T-helper 2 cell treated with Interferon-gamma antibody and Interleukin-4, amounts not matched to agents 5 μg/mL and 100 μg/mL, for 36 hours (primary cell): ENCODE data around the gene MTO1.
"Not testable (repeated sequence)": the region's sequence is repeated elsewhere in the genome, so short reads cannot be mapped to it uniquely, and the experiment has no call there.

Experiments used
- DNase-seq: peaks from one replicate; pipeline ENCODE4 v3.0.0; 2021; ENCODE audit warnings: low spot score
- H3K27ac Mint-ChIP-seq: one replicate; pipeline ENCODE4 v1.8.0; 2021; ENCODE audit warnings: mild to moderate bottlenecking, mixed read lengths
- H3K27me3 Mint-ChIP-seq: one replicate; pipeline ENCODE4 v1.8.0; 2021; ENCODE audit warnings: low read depth, mixed read lengths
- H3K36me3 Mint-ChIP-seq: one replicate; pipeline ENCODE4 v1.8.0; 2021; ENCODE audit warnings: low read depth, mixed read lengths
- H3K4me1 Mint-ChIP-seq: one replicate; pipeline ENCODE4 v1.8.0; 2021; ENCODE audit warnings: low read depth, mixed read lengths
- H3K4me3 Mint-ChIP-seq: one replicate; pipeline ENCODE4 v1.8.0; 2022; ENCODE audit warnings: mild to moderate bottlenecking, moderate library complexity, mixed read lengths
- H3K9me3 Mint-ChIP-seq: one replicate; pipeline ENCODE4 v1.8.0; 2021; ENCODE audit warnings: mixed read lengths

MTO1 gene, protein sequence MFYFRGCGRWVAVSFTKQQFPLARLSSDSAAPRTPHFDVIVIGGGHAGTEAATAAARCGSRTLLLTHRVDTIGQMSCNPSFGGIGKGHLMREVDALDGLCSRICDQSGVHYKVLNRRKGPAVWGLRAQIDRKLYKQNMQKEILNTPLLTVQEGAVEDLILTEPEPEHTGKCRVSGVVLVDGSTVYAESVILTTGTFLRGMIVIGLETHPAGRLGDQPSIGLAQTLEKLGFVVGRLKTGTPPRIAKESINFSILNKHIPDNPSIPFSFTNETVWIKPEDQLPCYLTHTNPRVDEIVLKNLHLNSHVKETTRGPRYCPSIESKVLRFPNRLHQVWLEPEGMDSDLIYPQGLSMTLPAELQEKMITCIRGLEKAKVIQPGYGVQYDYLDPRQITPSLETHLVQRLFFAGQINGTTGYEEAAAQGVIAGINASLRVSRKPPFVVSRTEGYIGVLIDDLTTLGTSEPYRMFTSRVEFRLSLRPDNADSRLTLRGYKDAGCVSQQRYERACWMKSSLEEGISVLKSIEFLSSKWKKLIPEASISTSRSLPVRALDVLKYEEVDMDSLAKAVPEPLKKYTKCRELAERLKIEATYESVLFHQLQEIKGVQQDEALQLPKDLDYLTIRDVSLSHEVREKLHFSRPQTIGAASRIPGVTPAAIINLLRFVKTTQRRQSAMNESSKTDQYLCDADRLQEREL

DNA sequence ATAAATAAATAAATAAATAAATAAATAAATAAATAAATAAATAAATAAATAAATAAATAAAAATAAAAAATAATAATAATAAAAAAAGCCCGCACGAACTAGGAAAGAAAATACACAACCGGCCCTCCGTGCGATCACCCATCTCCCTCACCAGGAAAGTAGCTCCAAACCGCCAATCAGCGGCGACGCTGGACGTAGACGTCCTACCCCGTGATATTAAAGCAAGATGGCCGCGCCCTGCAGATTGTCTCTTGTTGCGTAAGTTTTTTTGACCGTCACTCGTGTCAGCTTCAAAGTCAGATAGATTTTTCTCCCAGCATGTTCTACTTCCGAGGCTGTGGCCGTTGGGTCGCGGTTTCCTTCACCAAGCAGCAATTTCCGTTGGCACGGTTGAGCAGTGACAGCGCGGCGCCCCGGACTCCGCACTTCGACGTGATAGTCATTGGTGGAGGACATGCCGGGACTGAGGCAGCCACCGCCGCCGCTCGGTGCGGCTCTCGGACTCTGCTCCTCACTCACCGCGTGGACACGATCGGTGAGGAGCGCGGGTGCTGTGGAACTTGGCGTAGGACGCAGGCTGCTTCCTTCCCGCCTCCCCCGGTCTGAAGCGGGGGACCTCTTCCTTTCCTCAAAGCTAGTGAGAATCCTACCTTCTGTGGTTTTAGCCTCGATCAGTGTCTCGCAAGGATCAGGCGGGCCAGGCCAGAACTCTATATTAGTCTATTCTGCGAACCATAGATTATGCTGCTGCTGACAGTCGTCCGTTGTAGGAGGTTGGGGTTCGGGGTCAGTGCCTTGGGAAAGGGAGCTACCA is at the start of gene MTO1:
TSS of gene MTO1 (plus strand) at position 201 of the 814 bp plus-strand sequence. CDS start at position 319, 118 bp downstream.
- H3K9me3 Mint-ChIP-seq, result no peaks in the 10 kb centered on the region
- H3K4me1 Mint-ChIP-seq, result peaks cover 50% of the 10 kb centered on the region
- H3K27ac Mint-ChIP-seq, result peak within 1 kb of the TSS; percentile 97
- peaks cover 30% of the 10 kb centered on the region for H3K36me3 Mint-ChIP-seq
- DNase-seq, result peak; percentile 80
- peak within 1 kb of the TSS; percentile 96 for H3K4me3 Mint-ChIP-seq
- no peaks in the 10 kb centered on the region for H3K27me3 Mint-ChIP-seq

DNA sequence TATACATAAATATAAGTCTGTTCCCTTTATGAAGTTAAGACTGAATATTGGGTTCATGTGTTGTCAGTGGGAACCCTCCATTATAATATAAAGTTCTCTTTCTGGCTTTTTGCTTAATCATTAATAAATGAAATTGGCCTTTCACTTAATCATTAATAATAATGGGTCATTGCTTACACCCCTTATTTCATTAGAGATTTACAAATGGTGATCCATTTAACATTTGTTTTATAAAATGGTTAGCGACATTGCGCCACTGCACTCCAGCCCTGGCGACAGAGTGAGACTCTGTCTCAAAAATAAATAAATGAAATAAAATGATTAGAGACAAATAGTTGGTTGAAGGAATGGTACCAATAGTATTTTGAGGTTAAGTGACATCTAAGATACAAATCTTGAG is 48.4 kb upstream of the MTO1 start:
- no peak for DNase-seq
- Mint-ChIP-seq H3K27me3 (no peaks in the 10 kb centered on the region), H3K27ac (no peak overlapping the region), H3K36me3 (peaks cover 36% of the 10 kb centered on the region), H3K4me3 (no peak overlapping the region), H3K4me1 (peaks cover under 1% of the 10 kb centered on the region), H3K9me3 (no peaks in the 10 kb centered on the region)

- H3K27me3 Mint-ChIP-seq, result no peaks in the 10 kb centered on the region
- H3K4me3 Mint-ChIP-seq, result no peak overlapping the region
- peaks cover 19% of the 10 kb centered on the region for H3K4me1 Mint-ChIP-seq
- DNase-seq, result no peak
- no peaks in the 10 kb centered on the region for H3K9me3 Mint-ChIP-seq
- H3K36me3 Mint-ChIP-seq, result peaks cover 62% of the 10 kb centered on the region
- peak overlapping the region; percentile 42 for H3K27ac Mint-ChIP-seq
These were observed 43.3 kb upstream of the MTO1 start for GRCh38 chr6:73418081-73418741.

DNA sequence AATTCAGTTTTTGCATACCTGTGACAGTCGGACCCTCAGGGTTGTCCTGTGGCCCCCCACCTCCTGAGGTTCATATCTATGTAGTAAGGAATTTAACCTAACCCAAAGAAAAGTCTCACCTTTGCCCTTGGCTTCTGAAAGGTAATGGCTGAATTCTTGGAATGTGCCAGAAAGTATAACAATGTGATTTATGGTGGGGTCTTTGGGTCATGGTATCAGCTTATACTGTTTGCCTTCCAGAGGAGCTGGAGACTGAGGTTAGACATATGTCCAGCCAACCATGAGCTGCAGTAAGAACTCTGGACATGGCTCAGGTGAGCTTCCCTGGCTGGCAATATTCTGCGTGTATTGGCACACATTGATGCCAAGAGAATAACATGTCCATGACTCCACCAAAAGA is 40.0 kb upstream of the MTO1 start:
- no peak for DNase-seq
- Mint-ChIP-seq H3K36me3 (peaks cover 63% of the 10 kb centered on the region), H3K4me1 (peaks cover 27% of the 10 kb centered on the region), H3K27ac (peak overlapping the region; percentile 92), H3K4me3 (peak overlapping the region; percentile 72), H3K27me3 (no peaks in the 10 kb centered on the region), H3K9me3 (no peaks in the 10 kb centered on the region)

- Mint-ChIP-seq H3K27ac (no peak overlapping the region), H3K4me1 (peaks cover 21% of the 10 kb centered on the region), H3K4me3 (no peak overlapping the region)
These were observed 26.3 kb upstream of the MTO1 start for GRCh38 chr6:73435236-73435635.

GRCh38 chr6:73443555-73443954 is 18.0 kb upstream of the MTO1 start:
- H3K27me3 Mint-ChIP-seq, result no peaks in the 10 kb centered on the region
- DNase-seq, result no peak
- no peaks in the 10 kb centered on the region for H3K9me3 Mint-ChIP-seq
- peaks cover 56% of the 10 kb centered on the region for H3K36me3 Mint-ChIP-seq
- H3K4me3 Mint-ChIP-seq, result peak overlapping the region; percentile 33
- H3K4me1 Mint-ChIP-seq, result peaks cover 36% of the 10 kb centered on the region
- H3K27ac Mint-ChIP-seq, result peak overlapping the region; percentile 29

More at GRCh38 chr6:73435236-73435635, 26.3 kb upstream of the MTO1 start:
- Mint-ChIP-seq H3K27me3 (no peaks in the 10 kb centered on the region), H3K9me3 (no peaks in the 10 kb centered on the region), H3K36me3 (peaks cover 57% of the 10 kb centered on the region)
- no peak for DNase-seq

- Mint-ChIP-seq H3K4me1 (peaks cover 23% of the 10 kb centered on the region), H3K27ac (peak overlapping the region; percentile 86), H3K4me3 (peak overlapping the region; percentile 91), H3K9me3 (no peaks in the 10 kb centered on the region), H3K27me3 (no peaks in the 10 kb centered on the region), H3K36me3 (peaks cover 35% of the 10 kb centered on the region)
- peak; percentile 35 for DNase-seq
These were observed 10.1 kb upstream of the MTO1 start for GRCh38 chr6:73451223-73452106.

DNA sequence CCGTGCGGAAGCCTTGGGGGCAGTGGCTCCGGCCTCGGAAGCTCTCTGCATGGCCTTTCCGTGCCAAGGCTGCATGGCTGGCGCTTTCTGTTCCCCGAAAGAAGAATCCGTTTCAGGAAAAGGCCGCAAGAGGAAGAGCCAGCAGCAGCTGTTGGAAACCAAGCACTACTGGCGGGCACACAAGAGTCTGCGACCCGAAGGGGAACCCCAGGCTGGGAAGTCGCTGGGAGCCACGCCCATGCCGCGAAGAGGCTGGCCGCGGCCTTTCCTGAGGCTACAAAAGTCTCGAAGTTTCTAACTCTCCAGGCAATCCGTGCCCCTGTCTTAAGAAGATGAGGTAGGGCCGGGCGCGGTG is 9.5 kb upstream of the MTO1 start, which contains the start of gene CGAS:
TSS of gene CGAS (minus strand) at position 191 of the 355 bp plus-strand sequence. CDS start at position 75, 116 bp downstream.
- peaks cover 37% of the 10 kb centered on the region for H3K36me3 Mint-ChIP-seq
- no peaks in the 10 kb centered on the region for H3K27me3 Mint-ChIP-seq
- peak; percentile 81 for DNase-seq
- H3K4me1 Mint-ChIP-seq, result peaks cover 23% of the 10 kb centered on the region
- H3K4me3 Mint-ChIP-seq, result peak within 1 kb of the TSS; percentile 91
- peak within 1 kb of the TSS; percentile 86 for H3K27ac Mint-ChIP-seq
- no peaks in the 10 kb centered on the region for H3K9me3 Mint-ChIP-seq

GRCh38 chr6:73455865-73456629 is 5.5 kb upstream of the MTO1 start:
- peak overlapping the region; percentile 44 for H3K4me3 Mint-ChIP-seq
- H3K9me3 Mint-ChIP-seq, result no peaks in the 10 kb centered on the region
- peaks cover 11% of the 10 kb centered on the region for H3K36me3 Mint-ChIP-seq
- no peak for DNase-seq
- H3K27ac Mint-ChIP-seq, result peak overlapping the region; percentile 81
- no peaks in the 10 kb centered on the region for H3K27me3 Mint-ChIP-seq
- H3K4me1 Mint-ChIP-seq, result peaks cover 45% of the 10 kb centered on the region

- Mint-ChIP-seq H3K27ac (peak overlapping the region; percentile 88), H3K36me3 (peaks cover 19% of the 10 kb centered on the region), H3K4me3 (peak overlapping the region; percentile 96), H3K4me1 (peaks cover 53% of the 10 kb centered on the region)
- not testable (repeated sequence) for DNase-seq, H3K9me3 Mint-ChIP-seq, H3K27me3 Mint-ChIP-seq
These were observed 2.1 kb upstream of the MTO1 start for GRCh38 chr6:73459474-73459873.

DNA sequence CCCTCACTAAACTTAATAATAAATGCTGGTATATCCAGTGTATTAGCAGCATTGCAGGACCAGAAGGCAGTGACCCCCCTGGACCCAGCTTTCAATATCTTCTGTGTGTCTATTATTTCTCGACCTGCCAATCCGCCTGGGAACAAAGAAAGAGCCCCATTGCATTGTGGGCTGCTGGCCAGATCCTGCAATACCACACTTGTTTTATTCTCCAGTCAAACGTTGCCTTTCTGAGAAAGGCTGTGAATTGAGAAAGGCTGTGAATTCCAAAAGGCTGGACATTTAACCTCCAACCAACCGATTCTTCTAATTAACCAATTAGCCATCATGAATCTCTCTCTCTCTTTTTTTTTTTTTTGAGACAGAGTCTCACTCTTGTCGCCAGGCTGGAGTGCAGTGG is 1.5 kb upstream of the MTO1 start:
- no peaks in the 10 kb centered on the region for H3K9me3 Mint-ChIP-seq
- peak overlapping the region; percentile 88 for H3K27ac Mint-ChIP-seq
- peaks cover 19% of the 10 kb centered on the region for H3K36me3 Mint-ChIP-seq
- H3K27me3 Mint-ChIP-seq, result no peaks in the 10 kb centered on the region
- peak overlapping the region; percentile 96 for H3K4me3 Mint-ChIP-seq
- H3K4me1 Mint-ChIP-seq, result peaks cover 53% of the 10 kb centered on the region
- DNase-seq, result no peak

DNA sequence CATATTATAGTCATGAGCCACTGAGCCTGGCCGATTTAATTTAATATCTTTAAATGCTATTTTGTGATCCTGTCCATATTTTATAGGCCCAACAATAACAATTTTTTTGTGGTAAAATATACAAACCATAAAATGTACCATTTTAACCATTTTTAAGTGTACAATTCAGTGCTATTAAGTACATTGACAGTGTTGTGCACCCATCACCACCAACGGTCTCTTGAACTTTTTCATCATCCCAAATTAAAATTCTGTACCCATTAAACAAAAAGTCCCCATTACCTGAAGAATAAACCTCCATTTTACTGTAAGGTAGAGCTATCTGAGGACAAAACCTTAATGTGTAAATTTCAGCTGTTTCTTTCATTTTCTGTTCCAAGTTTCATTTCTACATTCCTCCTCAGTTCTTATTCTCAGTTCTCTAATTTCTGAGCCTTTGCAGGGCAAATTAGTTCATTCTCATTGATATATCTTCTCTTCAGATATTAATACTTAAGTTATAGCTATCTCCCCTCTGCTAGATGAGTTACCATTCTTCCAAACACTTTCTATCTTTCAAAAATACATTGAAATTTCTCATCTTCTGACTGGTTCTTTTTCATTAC is 10.3 kb downstream of the MTO1 start:
- no peak for DNase-seq
- H3K9me3 Mint-ChIP-seq, result no peaks in the 10 kb centered on the region
- peak overlapping the region; percentile 80 for H3K27ac Mint-ChIP-seq
- H3K36me3 Mint-ChIP-seq, result peaks cover 47% of the 10 kb centered on the region
- no peaks in the 10 kb centered on the region for H3K27me3 Mint-ChIP-seq
- H3K4me3 Mint-ChIP-seq, result peak overlapping the region; percentile 58
- H3K4me1 Mint-ChIP-seq, result peaks cover 19% of the 10 kb centered on the region
